Gastroesophageal sphincter (tissue), 4 donors: ENCODE results near the gene GRHL3. TPM values are rescaled to one million over a fixed set of nuclear protein-coding genes. Genes with fewer than 3 reads are reported as not detected.
A peak's percentile ranks its signal among the peaks of the same experiment; 100 is the strongest.

Experiments used
- ATAC-seq: fragments of 150-250 bp; one replicate; pipeline ENCODE4 v1.9.1; 2016; ENCODE audit warnings: mild to moderate bottlenecking, moderate library complexity
- H3K27ac ChIP-seq, 4 donors: fragments of 200-600 bp; sonication (generic) in 3 of 4; 1 replicate in 3 of 4; 2 replicates in 1 of 4; pipeline ENCODE4 v1.5.1; 2016 to 2019
- H3K27me3 ChIP-seq: fragments of 200-600 bp; sonication (generic); one replicate; pipeline ENCODE4 v1.5.1; 2019
- H3K36me3 ChIP-seq, 2 donors: fragments of 200-600 bp; sonication (generic); one replicate each; pipeline ENCODE4 v1.5.1; 2019; ENCODE audit warnings: control low read depth in 1 of 2
- H3K4me1 ChIP-seq, 3 donors: fragments of 200-600 bp; sonication (generic); 1 replicate in 2 of 3; 2 replicates in 1 of 3; pipeline ENCODE4 v1.5.1; 2016 to 2019; ENCODE audit warnings: control low read depth in 2 of 3
- H3K4me3 ChIP-seq, 2 donors: fragments of 200-600 bp; sonication (generic); one replicate each; pipeline ENCODE4 v1.5.1; 2019; ENCODE audit warnings: mild to moderate bottlenecking in 1 of 2, moderate library complexity in 1 of 2
- H3K9me3 ChIP-seq, 3 donors: fragments of 200-600 bp; sonication (generic); one replicate each; pipeline ENCODE4 v1.5.1; 2017 to 2019; ENCODE audit warnings: control low read depth in 2 of 3
- CTCF ChIP-seq, 4 experiments: fragments of 200-600 bp in 2 of 4; fragments of 450-650 bp in 2 of 4; sonication (generic) in 1 of 4; IDR thresholded peaks; one replicate each; pipeline ENCODE4 v1.5.1; 2017 to 2019; ENCODE audit warnings: antibody characterized with exemption in 4 of 4, mild to moderate bottlenecking in 2 of 4, moderate library complexity in 2 of 4
- EP300 ChIP-seq: sonication (generic); formaldehyde crosslinking; IDR thresholded peaks from one replicate; pipeline ENCODE4 v1.6.1; 2017; ENCODE audit warnings: antibody characterized with exemption, mild to moderate bottlenecking
- POLR2A ChIP-seq, 2 donors: fragments of 450-650 bp; IDR thresholded peaks; one replicate each; pipeline ENCODE4 v1.6.1; 2017; ENCODE audit warnings: antibody characterized with exemption in 2 of 2, mild to moderate bottlenecking in 2 of 2, moderate library complexity in 1 of 2
- POLR2AphosphoS5 ChIP-seq: sonication (generic); formaldehyde crosslinking; IDR thresholded peaks from one replicate; pipeline ENCODE4 v1.6.1; 2017; ENCODE audit warnings: antibody characterized with exemption
- WGBS, 2 donors: methylation state at CpG; one replicate each; pipeline ENCODE4 v1.1.5; 2018; ENCODE audit warnings: low coverage in 1 of 2; 5-methylcytosine and 5-hydroxymethylcytosine counted together
- total RNA-seq, 4 donors: library from RNA; depleted of rRNA; stranded (reverse); fragments of >200 nt; gene quantifications; one replicate each; pipeline ENCODE4 v1.1.0, GENCODE V29; 2016

GRHL3 gene
- total RNA-seq, 4 donors from 2014 or later = 0.13 to 4.9 (median 0.31) TPM; not detected in 1

GRCh38 chr1:24300971-24301784 is 18.0 kb upstream of the GRHL3 start:
- ATAC-seq = peak; percentile 14
- 39 to 55% methylated on average over 3 to 6 of the region's 7 CpGs for WGBS, 2 donors
- Histone ChIP-seq H3K27ac (peak overlapping the region in 2 of 4 donors; percentile 2 to 25), H3K4me3 (no peak overlapping the region), H3K9me3 (no peaks in the 10 kb centered on the region), H3K36me3 (no peaks in the 10 kb centered on the region), H3K27me3 (peaks cover 35% of the 10 kb centered on the region), H3K4me1 (no peaks in the 10 kb centered on the region)
- no peak for TF ChIP-seq CTCF (IDR thresholded peaks at IDR 0.05)
- TF ChIP-seq POLR2A (IDR thresholded peaks at IDR 0.05) = no peak
- no peak for TF ChIP-seq POLR2AphosphoS5
- TF ChIP-seq EP300 = no peak

- peak; percentile 35 for ATAC-seq
- peak overlapping the region in 2 of 4 donors; percentile 2 to 25 for H3K27ac ChIP-seq
- WGBS, 2 donors = 33 to 47% methylated on average over 4 of the region's 4 CpGs
These were observed 17.4 kb upstream of the GRHL3 start for GRCh38 chr1:24301785-24302175.

GRCh38 chr1:24302209-24302611 is 16.9 kb upstream of the GRHL3 start:
- Histone ChIP-seq H3K36me3 (no peaks in the 10 kb centered on the region), H3K27me3 (peaks cover 36% of the 10 kb centered on the region), H3K4me3 (no peak overlapping the region), H3K9me3 (no peaks in the 10 kb centered on the region), H3K27ac (peak overlapping the region in 1 of 4 donors; percentile 25), H3K4me1 (no peaks in the 10 kb centered on the region)
- peak; percentile 48 for ATAC-seq
- WGBS, 2 donors = 50 to 69% methylated on average over 2 to 3 of the region's 3 CpGs
- TF ChIP-seq POLR2A (IDR thresholded peaks at IDR 0.05) = no peak
- TF ChIP-seq POLR2AphosphoS5 = no peak
- TF ChIP-seq EP300 = no peak
- TF ChIP-seq CTCF (IDR thresholded peaks at IDR 0.05) = no peak

More at GRCh38 chr1:24301785-24302175, 17.4 kb upstream of the GRHL3 start:
- H3K9me3 ChIP-seq = no peaks in the 10 kb centered on the region
- TF ChIP-seq CTCF (IDR thresholded peaks at IDR 0.05) = no peak
- TF ChIP-seq POLR2AphosphoS5 = no peak
- TF ChIP-seq POLR2A (IDR thresholded peaks at IDR 0.05) = no peak
- TF ChIP-seq EP300 = no peak
- no peaks in the 10 kb centered on the region for H3K4me1 ChIP-seq
- no peaks in the 10 kb centered on the region for H3K36me3 ChIP-seq
- H3K27me3 ChIP-seq = peaks cover 36% of the 10 kb centered on the region
- H3K4me3 ChIP-seq = no peak overlapping the region

GRCh38 chr1:24303600-24303999 is 15.6 kb upstream of the GRHL3 start:
- ATAC-seq = no peak
- 93 to 100% methylated on average over 3 of the region's 4 CpGs for WGBS, 2 donors
- TF ChIP-seq EP300 (no peak), CTCF (IDR thresholded peaks at IDR 0.05) (no peak), POLR2AphosphoS5 (no peak), POLR2A (IDR thresholded peaks at IDR 0.05) (no peak)

GRCh38 chr1:24304763-24305162 is 14.4 kb upstream of the GRHL3 start:
- TF ChIP-seq EP300 = no peak
- TF ChIP-seq CTCF (IDR thresholded peaks at IDR 0.05) = no peak
- TF ChIP-seq POLR2A (IDR thresholded peaks at IDR 0.05) = no peak
- TF ChIP-seq POLR2AphosphoS5 = no peak
- peaks cover 37% of the 10 kb centered on the region for H3K27me3 ChIP-seq
- no peaks in the 10 kb centered on the region for H3K4me1 ChIP-seq
- no peaks in the 10 kb centered on the region for H3K36me3 ChIP-seq
- H3K9me3 ChIP-seq = no peaks in the 10 kb centered on the region
- no peak overlapping the region for H3K27ac ChIP-seq
- WGBS, 2 donors = 90% methylated on average over 3 of the region's 3 CpGs; no CpG with 5 or more reads in 1 of the 2 donors
- ATAC-seq = no peak
- H3K4me3 ChIP-seq = no peak overlapping the region

More at GRCh38 chr1:24303600-24303999, 15.6 kb upstream of the GRHL3 start:
- no peaks in the 10 kb centered on the region for H3K9me3 ChIP-seq
- H3K4me1 ChIP-seq = no peaks in the 10 kb centered on the region
- no peak overlapping the region for H3K4me3 ChIP-seq
- H3K27ac ChIP-seq = no peak overlapping the region
- no peaks in the 10 kb centered on the region for H3K36me3 ChIP-seq
- peaks cover 40% of the 10 kb centered on the region for H3K27me3 ChIP-seq
